ENCODE data around the gene PPP1R3D.

- TF ChIP-seq, protein P1, sequence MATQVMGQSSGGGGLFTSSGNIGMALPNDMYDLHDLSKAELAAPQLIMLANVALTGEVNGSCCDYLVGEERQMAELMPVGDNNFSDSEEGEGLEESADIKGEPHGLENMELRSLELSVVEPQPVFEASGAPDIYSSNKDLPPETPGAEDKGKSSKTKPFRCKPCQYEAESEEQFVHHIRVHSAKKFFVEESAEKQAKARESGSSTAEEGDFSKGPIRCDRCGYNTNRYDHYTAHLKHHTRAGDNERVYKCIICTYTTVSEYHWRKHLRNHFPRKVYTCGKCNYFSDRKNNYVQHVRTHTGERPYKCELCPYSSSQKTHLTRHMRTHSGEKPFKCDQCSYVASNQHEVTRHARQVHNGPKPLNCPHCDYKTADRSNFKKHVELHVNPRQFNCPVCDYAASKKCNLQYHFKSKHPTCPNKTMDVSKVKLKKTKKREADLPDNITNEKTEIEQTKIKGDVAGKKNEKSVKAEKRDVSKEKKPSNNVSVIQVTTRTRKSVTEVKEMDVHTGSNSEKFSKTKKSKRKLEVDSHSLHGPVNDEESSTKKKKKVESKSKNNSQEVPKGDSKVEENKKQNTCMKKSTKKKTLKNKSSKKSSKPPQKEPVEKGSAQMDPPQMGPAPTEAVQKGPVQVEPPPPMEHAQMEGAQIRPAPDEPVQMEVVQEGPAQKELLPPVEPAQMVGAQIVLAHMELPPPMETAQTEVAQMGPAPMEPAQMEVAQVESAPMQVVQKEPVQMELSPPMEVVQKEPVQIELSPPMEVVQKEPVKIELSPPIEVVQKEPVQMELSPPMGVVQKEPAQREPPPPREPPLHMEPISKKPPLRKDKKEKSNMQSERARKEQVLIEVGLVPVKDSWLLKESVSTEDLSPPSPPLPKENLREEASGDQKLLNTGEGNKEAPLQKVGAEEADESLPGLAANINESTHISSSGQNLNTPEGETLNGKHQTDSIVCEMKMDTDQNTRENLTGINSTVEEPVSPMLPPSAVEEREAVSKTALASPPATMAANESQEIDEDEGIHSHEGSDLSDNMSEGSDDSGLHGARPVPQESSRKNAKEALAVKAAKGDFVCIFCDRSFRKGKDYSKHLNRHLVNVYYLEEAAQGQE (tag by site-specific recombination; IDR thresholded peaks at IDR 0.05): no peak
- TF ChIP-seq CTCF (tag by site-specific recombination; IDR thresholded peaks at IDR 0.05): no peak
These were observed 48.0 kb upstream of the PPP1R3D start for GRCh38 chr20:59988141-59988540.
